Ovary (tissue), 9 donors: ENCODE measurements around the gene DDX54. TPM values are rescaled to one million over a fixed set of nuclear protein-coding genes. Genes with fewer than 3 reads are reported as not detected.

Source experiments
- DNase-seq, 5 donors: peaks; one replicate each; pipeline ENCODE4 v3.0.0-alpha.2; 2019 to 2020
- H3K27ac ChIP-seq, 2 donors: fragments of 200-600 bp; one replicate each; pipeline versions ENCODE4 v1.5.1 to v1.8.0; 2019 to 2022
- H3K27me3 ChIP-seq: fragments of 200-600 bp; one replicate; pipeline ENCODE4 v1.8.0; 2022
- H3K36me3 ChIP-seq: fragments of 200-600 bp; sonication (generic); one replicate; pipeline ENCODE4 v1.5.1; 2019
- H3K4me1 ChIP-seq: one replicate; pipeline ENCODE4 v1.8.1; 2013; ENCODE audit warnings: mild to moderate bottlenecking, moderate library complexity; ENCODE audit not compliant: insufficient read depth
- H3K4me3 ChIP-seq: fragments of 200-600 bp; sonication (generic); one replicate; pipeline ENCODE4 v1.5.1; 2017
- H3K9me3 ChIP-seq, 2 donors: fragments of 200-600 bp in 1 of 2; sonication (generic) in 1 of 2; one replicate each; pipeline versions ENCODE4 v1.5.1 to v1.8.1; 2013 to 2019; ENCODE audit warnings: mild to moderate bottlenecking in 1 of 2, moderate library complexity in 1 of 2
- CTCF ChIP-seq, 3 donors: fragments of 450-650 bp in 2 of 3; fragments of 200-600 bp in 1 of 3; IDR thresholded peaks; one replicate each; pipeline versions ENCODE4 v1.5.1 to v1.8.0; 2016 to 2022; ENCODE audit warnings: antibody characterized with exemption in 3 of 3, mild to moderate bottlenecking in 1 of 3
- EP300 ChIP-seq: sonication (generic); formaldehyde crosslinking; IDR thresholded peaks from one replicate; pipeline ENCODE4 v1.6.1; 2017; ENCODE audit warnings: antibody characterized with exemption
- POLR2A ChIP-seq: fragments of 450-650 bp; IDR thresholded peaks from one replicate; pipeline ENCODE4 v1.6.1; 2017; ENCODE audit warnings: antibody characterized with exemption, mild to moderate bottlenecking, moderate library complexity
- WGBS, 3 donors: extraction: QIAGEN DNeasy Blood & Tissue Kit in 1 of 3; methylation state at CpG; one replicate each; pipeline versions ENCODE4 v1.1.5 to v1.1.7; 2013 to 2017; 5-methylcytosine and 5-hydroxymethylcytosine counted together
- intact Hi-C, 4 donors: fragments of 100-400 bp; cut with DNase I; formaldehyde crosslinking; loops; one replicate each; pipeline versions ENCODE4 v1.11.0 to v1.15.1; 2022 to 2023
- polyA plus RNA-seq, 2 donors: library from polyadenylated mRNA; stranded (reverse); fragments of 200-250 nt in 1 of 2; fragments of 350-450 nt in 1 of 2; fragmentation: Illumina TruSeq in 1 of 2; extraction: RNeasy Lipid Tissue Mini Kit (QIAGEN cat#74804) in 1 of 2; gene quantifications; one replicate each; pipeline ENCODE4 v1.2.3, GENCODE V29; 2013 to 2014
- total RNA-seq, 7 donors: library from RNA; depleted of rRNA in 2 of 7; stranded (reverse); fragments of >200 nt in 2 of 7; fragmentation: NEBNext Ultra II Directional in 3 of 7; extraction: Animal tissue kit (Norgen Biotek cat#: 25700) in 3 of 7; gene quantifications; one replicate each; pipeline versions ENCODE4 v1.1.0 to v1.2.4, GENCODE V29; 2016 to 2023
- donor health status: DM: no; HTN: no; CAD: no; lungs with moderate emphysema.
- donor health status: DM: no; HTN: no; CAD: no.
- donor health status: Bipolar disorder and iron deficiency.
- donor health status: DM: yes; HTN: yes; CAD: no.
- donor health status: DM: no; HTN: no; CAD: no.
- donor health status: DM: yes; HTN: yes; CAD: no.

DDX54 gene
- total and polyA plus RNA-seq, 9 donors = 10.8 to 77.5 (median 59.4) TPM

GRCh38 chr12:113232840-113233585 lies 47.7 kb upstream of the DDX54 start:
- no peaks in the 10 kb centered on the region for H3K27me3 ChIP-seq
- 82 to 87% (median 82%) methylated on average over 25 of the region's 25 CpGs for WGBS, 3 donors
- no peak overlapping the region for H3K4me3 ChIP-seq
- no peak for DNase-seq
- peaks cover 8% of the 10 kb centered on the region for H3K4me1 ChIP-seq
- H3K9me3 ChIP-seq = no peaks in the 10 kb centered on the region
- intact Hi-C loops = no loop called here
- H3K27ac ChIP-seq = no peak overlapping the region
- TF ChIP-seq EP300 (no peak), POLR2A (no peak), CTCF (IDR thresholded peaks at IDR 0.05) (no peak)
- no peaks in the 10 kb centered on the region for H3K36me3 ChIP-seq

GRCh38 chr12:113232089-113232839 lies 47.0 kb upstream of the DDX54 start:
- intact Hi-C loops = no loop called here
- no peaks in the 10 kb centered on the region for H3K36me3 ChIP-seq

GRCh38 chr12:113231235-113232088 lies 46.2 kb upstream of the DDX54 start:
- intact Hi-C loops = no loop called here
- Histone ChIP-seq H3K27ac (no peak overlapping the region), H3K4me1 (peaks cover 8% of the 10 kb centered on the region), H3K9me3 (no peaks in the 10 kb centered on the region), H3K4me3 (no peak overlapping the region), H3K27me3 (no peaks in the 10 kb centered on the region), H3K36me3 (no peaks in the 10 kb centered on the region)
- no peak for TF ChIP-seq POLR2A
- no peak for TF ChIP-seq EP300
- TF ChIP-seq CTCF (IDR thresholded peaks at IDR 0.05) = no peak
- DNase-seq = no peak
- 57 to 67% (median 62%) methylated on average over 8 of the region's 8 CpGs for WGBS, 3 donors

More at GRCh38 chr12:113232089-113232839, 47.0 kb upstream of the DDX54 start:
- Histone ChIP-seq H3K4me3 (no peak overlapping the region), H3K9me3 (no peaks in the 10 kb centered on the region), H3K4me1 (peaks cover 8% of the 10 kb centered on the region), H3K27me3 (no peaks in the 10 kb centered on the region), H3K27ac (no peak overlapping the region)
- TF ChIP-seq POLR2A = no peak
- no peak for TF ChIP-seq EP300
- TF ChIP-seq CTCF (IDR thresholded peaks at IDR 0.05) = no peak
- DNase-seq = no peak
- 79 to 85% (median 80%) methylated on average over 17 to 18 of the region's 18 CpGs for WGBS, 3 donors
